Trophoblast cell (in vitro differentiated cells and primary cell): ENCODE results near the gene TADA3.

Source experiments
- DNase-seq, 2 donors: peaks; one replicate each; pipeline ENCODE4 v3.0.0-alpha.2; 2016
- H2AFZ ChIP-seq: 2 replicates; pipeline ENCODE4 v1.6.1; 2013; ENCODE audit warnings: low read length, moderate library complexity, mild to moderate bottlenecking; ENCODE audit not compliant: insufficient read depth, poor library complexity
- H2AK5ac ChIP-seq: 2 replicates; pipeline ENCODE4 v1.6.1; 2013; ENCODE audit warnings: mild to moderate bottlenecking, low read length
- H2BK120ac ChIP-seq: 2 replicates; pipeline ENCODE4 v1.6.1; 2013; ENCODE audit warnings: low read length, mild to moderate bottlenecking, moderate library complexity; ENCODE audit not compliant: insufficient read depth, poor library complexity
- H2BK12ac ChIP-seq: 2 replicates; pipeline ENCODE4 v1.6.1; 2013; ENCODE audit warnings: mild to moderate bottlenecking, low read length, moderate library complexity
- H2BK5ac ChIP-seq: 2 replicates; pipeline ENCODE4 v1.6.1; 2013; ENCODE audit warnings: low read length, low read depth, moderate library complexity, mild to moderate bottlenecking; ENCODE audit not compliant: poor library complexity
- H3K14ac ChIP-seq: 2 replicates; pipeline ENCODE4 v1.6.1; 2013; ENCODE audit warnings: mild to moderate bottlenecking, low read length
- H3K18ac ChIP-seq: 2 replicates; pipeline ENCODE4 v1.6.1; 2013; ENCODE audit warnings: mild to moderate bottlenecking, low read length
- H3K23ac ChIP-seq: 2 replicates; pipeline ENCODE4 v1.6.1; 2013; ENCODE audit warnings: low read length
- H3K27ac ChIP-seq: 2 replicates; pipeline ENCODE4 v1.5.1; 2013; ENCODE audit warnings: low read depth, mild to moderate bottlenecking, inconsistent platforms, low read length, moderate library complexity
- H3K27me3 ChIP-seq: 2 replicates; pipeline ENCODE4 v1.6.1; 2013; ENCODE audit warnings: inconsistent platforms, mild to moderate bottlenecking, low read length, moderate library complexity; ENCODE audit not compliant: insufficient read depth
- H3K36me3 ChIP-seq, 2 experiments: 1 replicate in 1 of 2; 2 replicates in 1 of 2; pipeline ENCODE4 v1.6.1; 2013; ENCODE audit warnings: low read length in 2 of 2, mild to moderate bottlenecking in 2 of 2, moderate library complexity in 1 of 2; ENCODE audit not compliant: insufficient read depth in 2 of 2, control insufficient read depth in 1 of 2
- H3K4ac ChIP-seq: 2 replicates; pipeline ENCODE4 v1.6.1; 2013; ENCODE audit warnings: low read depth, mild to moderate bottlenecking, low read length, moderate library complexity
- H3K4me1 ChIP-seq, 2 experiments: 1 replicate in 1 of 2; 2 replicates in 1 of 2; pipeline ENCODE4 v1.6.1; 2013; ENCODE audit warnings: low read length in 2 of 2, mild to moderate bottlenecking in 2 of 2, moderate library complexity in 1 of 2; ENCODE audit not compliant: insufficient read depth in 2 of 2, control insufficient read depth in 1 of 2
- H3K4me2 ChIP-seq: 2 replicates; pipeline ENCODE4 v1.6.1; 2013; ENCODE audit warnings: inconsistent platforms, mild to moderate bottlenecking, low read length, moderate library complexity
- H3K4me3 ChIP-seq: 2 replicates; pipeline ENCODE4 v1.5.1; 2013; ENCODE audit warnings: mild to moderate bottlenecking, low read depth, low read length, inconsistent platforms
- H3K79me1 ChIP-seq: one replicate; pipeline ENCODE4 v1.6.1; 2013; ENCODE audit warnings: low read length
- H3K79me2 ChIP-seq: 2 replicates; pipeline ENCODE4 v1.6.1; 2013; ENCODE audit warnings: low read length, mild to moderate bottlenecking; ENCODE audit not compliant: control insufficient read depth, insufficient read depth, poor library complexity
- H3K9ac ChIP-seq: 2 replicates; pipeline ENCODE4 v1.6.1; 2013; ENCODE audit warnings: mild to moderate bottlenecking, low read length
- H3K9me3 ChIP-seq: 2 replicates; pipeline ENCODE4 v1.6.1; 2013; ENCODE audit warnings: low read depth, mild to moderate bottlenecking, control low read depth, inconsistent platforms, low read length; ENCODE audit not compliant: insufficient read depth
- H4K12ac ChIP-seq: 2 replicates; pipeline ENCODE4 v1.6.1; 2013; ENCODE audit warnings: low read depth, mild to moderate bottlenecking, low read length, moderate library complexity
- H4K8ac ChIP-seq: 2 replicates; pipeline ENCODE4 v1.6.1; 2013; ENCODE audit warnings: low read depth, mild to moderate bottlenecking, low read length, moderate library complexity
- H4K91ac ChIP-seq: one replicate; pipeline ENCODE4 v1.6.1; 2013; ENCODE audit warnings: low read depth, mild to moderate bottlenecking, low read length, moderate library complexity
- WGBS: extraction: QIAGEN DNeasy Blood & Tissue Kit; methylation state at CpG from one replicate; pipeline ENCODE4 v1.1.7; 2013; ENCODE audit warnings: missing lambda C conversion rate; ENCODE audit not compliant: insufficient read length, insufficient coverage; ENCODE audit errors: extremely low coverage; 5-methylcytosine and 5-hydroxymethylcytosine counted together

TADA3 gene

DNA sequence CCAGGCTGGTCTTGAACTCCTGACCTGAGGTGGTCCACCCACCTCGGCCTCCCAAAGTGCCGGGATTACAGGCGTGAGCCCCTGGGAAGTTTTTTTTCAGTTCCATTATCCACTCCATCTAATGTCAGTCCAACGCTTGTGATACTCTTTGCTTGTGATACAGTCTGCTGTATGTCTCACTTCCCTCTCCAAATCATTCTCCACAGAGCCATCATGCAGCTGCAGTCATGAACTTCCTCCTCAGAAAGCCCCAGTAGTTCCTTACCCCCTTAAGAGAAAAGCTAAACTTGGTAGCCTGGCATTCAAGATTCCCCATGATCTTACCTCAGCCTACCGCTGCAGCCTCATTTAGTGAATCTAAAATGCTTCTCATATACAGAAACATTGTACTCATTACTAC is 2.9 kb upstream of the TADA3 start:
- H3K4ac ChIP-seq, result peak overlapping the region; percentile 39
- H2BK12ac ChIP-seq, result no peak overlapping the region
- H3K9me3 ChIP-seq, result no peaks in the 10 kb centered on the region
- H3K23ac ChIP-seq, result no peak overlapping the region
- no peak overlapping the region for H2BK120ac ChIP-seq
- no peaks in the 10 kb centered on the region for H3K27me3 ChIP-seq
- peaks cover 3% of the 10 kb centered on the region in 2 experiments for H3K4me1 ChIP-seq
- H3K4me3 ChIP-seq, result no peak overlapping the region
- no peak overlapping the region for H3K14ac ChIP-seq
- H3K9ac ChIP-seq, result no peak overlapping the region
- H3K4me2 ChIP-seq, result no peak overlapping the region
- no peak overlapping the region for H2AK5ac ChIP-seq
- H3K79me1 ChIP-seq, result peaks cover 14% of the 10 kb centered on the region
- H2BK5ac ChIP-seq, result no peak overlapping the region
- no peak overlapping the region for H3K18ac ChIP-seq
- no CpG with 5 or more reads among the region's 5 CpGs for WGBS
- H4K12ac ChIP-seq, result no peak overlapping the region
- H4K8ac ChIP-seq, result no peak overlapping the region
- DNase-seq, result no peak
- no peak overlapping the region for H3K27ac ChIP-seq
- no peak overlapping the region for H4K91ac ChIP-seq
- peaks cover 12% of the 10 kb centered on the region for H3K79me2 ChIP-seq
- peaks cover 22 to 37% of the 10 kb centered on the region in 2 experiments for H3K36me3 ChIP-seq
- H2AFZ ChIP-seq, result no peak overlapping the region

DNA sequence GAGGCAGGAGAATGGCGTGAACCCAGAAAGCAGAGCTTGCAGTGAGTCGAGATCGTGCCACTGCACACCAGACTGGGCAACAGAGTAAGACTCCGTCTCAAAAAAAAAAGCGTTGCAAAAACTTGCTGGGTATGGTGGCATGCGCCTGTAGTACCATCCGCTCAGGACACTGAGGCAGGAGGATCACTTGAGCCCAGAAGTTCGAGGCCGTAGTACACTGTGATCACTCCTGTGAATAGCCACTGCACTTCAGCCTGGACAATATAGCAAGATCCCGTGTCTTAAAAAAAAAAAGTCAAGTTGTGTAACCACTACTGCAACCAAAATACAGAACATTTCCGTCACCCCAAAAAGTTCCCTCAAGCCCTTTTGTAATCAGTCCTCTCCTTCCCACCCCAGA is 2.1 kb upstream of the TADA3 start:
- Histone ChIP-seq H3K14ac (no peak overlapping the region), H4K8ac (no peak overlapping the region), H3K79me1 (peaks cover 14% of the 10 kb centered on the region), H3K4me3 (no peak overlapping the region), H3K9me3 (no peaks in the 10 kb centered on the region), H4K12ac (no peak overlapping the region), H3K36me3 (peaks cover 19 to 33% of the 10 kb centered on the region in 2 experiments), H2BK5ac (no peak overlapping the region), H2BK12ac (no peak overlapping the region), H3K4ac (peak overlapping the region; percentile 76), H3K9ac (no peak overlapping the region), H3K4me1 (peaks cover 3% of the 10 kb centered on the region in 2 experiments), H2AFZ (no peak overlapping the region), H3K79me2 (peaks cover 12% of the 10 kb centered on the region), H3K23ac (no peak overlapping the region), H3K4me2 (no peak overlapping the region), H3K18ac (no peak overlapping the region), H2BK120ac (no peak overlapping the region), H4K91ac (no peak overlapping the region), H2AK5ac (no peak overlapping the region), H3K27ac (no peak overlapping the region), H3K27me3 (no peaks in the 10 kb centered on the region)
- no CpG with 5 or more reads among the region's 11 CpGs for WGBS
- no peak for DNase-seq

DNA sequence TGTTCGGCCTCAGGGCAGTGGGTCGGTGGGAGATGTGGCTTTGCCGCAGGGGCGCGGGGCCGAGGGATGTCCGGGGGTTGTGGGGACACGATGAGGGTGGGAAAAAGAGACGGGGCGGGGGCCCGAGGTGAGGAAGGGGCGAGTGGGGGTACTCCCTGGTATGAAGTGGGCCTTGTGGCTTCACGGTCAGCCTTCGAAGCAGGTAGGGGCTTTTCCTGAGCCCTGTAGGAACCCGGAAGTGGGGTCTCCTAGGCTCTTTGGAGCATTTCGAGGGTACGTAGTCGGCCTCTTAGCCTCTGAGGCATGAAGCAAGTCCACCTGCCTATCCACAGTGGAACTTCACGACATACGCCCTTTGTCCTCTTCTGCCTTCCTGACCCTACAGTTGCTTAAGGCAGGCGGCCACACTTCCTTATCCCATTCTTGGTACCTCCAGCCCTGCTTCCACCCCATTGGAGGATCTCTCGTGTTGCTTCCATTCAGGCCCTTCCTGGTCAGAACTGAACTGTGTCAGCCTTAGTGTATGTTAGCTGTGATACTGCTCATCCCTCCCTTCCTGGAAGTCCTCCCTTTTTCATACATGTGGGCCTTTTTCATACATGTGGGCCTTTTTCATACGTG is 998 bp upstream of the TADA3 start:
- Histone ChIP-seq H4K8ac (peak overlapping the region; percentile 88), H2BK5ac (peak overlapping the region; percentile 55), H3K4me3 (peak overlapping the region; percentile 93), H4K91ac (peak overlapping the region; percentile 95), H2BK12ac (no peak overlapping the region), H3K9ac (peak overlapping the region; percentile 89), H2AFZ (peak overlapping the region; percentile 58), H3K36me3 (peaks cover 17 to 33% of the 10 kb centered on the region in 2 experiments), H3K18ac (peak overlapping the region; percentile 60), H4K12ac (peak overlapping the region; percentile 85), H3K79me1 (peaks cover 14% of the 10 kb centered on the region), H3K4me2 (peak overlapping the region; percentile 72), H3K9me3 (no peaks in the 10 kb centered on the region), H3K27me3 (no peaks in the 10 kb centered on the region), H3K4me1 (peaks cover 3% of the 10 kb centered on the region in 2 experiments), H3K27ac (peak overlapping the region; percentile 89), H3K4ac (peak overlapping the region; percentile 42), H2AK5ac (peak overlapping the region; percentile 61), H3K23ac (no peak overlapping the region), H3K14ac (peak overlapping the region; percentile 93), H3K79me2 (peaks cover 12% of the 10 kb centered on the region), H2BK120ac (peak overlapping the region; percentile 87)
- WGBS, result no CpG with 5 or more reads among the region's 23 CpGs
- DNase-seq, result peak; percentile 81 to 88

DNA sequence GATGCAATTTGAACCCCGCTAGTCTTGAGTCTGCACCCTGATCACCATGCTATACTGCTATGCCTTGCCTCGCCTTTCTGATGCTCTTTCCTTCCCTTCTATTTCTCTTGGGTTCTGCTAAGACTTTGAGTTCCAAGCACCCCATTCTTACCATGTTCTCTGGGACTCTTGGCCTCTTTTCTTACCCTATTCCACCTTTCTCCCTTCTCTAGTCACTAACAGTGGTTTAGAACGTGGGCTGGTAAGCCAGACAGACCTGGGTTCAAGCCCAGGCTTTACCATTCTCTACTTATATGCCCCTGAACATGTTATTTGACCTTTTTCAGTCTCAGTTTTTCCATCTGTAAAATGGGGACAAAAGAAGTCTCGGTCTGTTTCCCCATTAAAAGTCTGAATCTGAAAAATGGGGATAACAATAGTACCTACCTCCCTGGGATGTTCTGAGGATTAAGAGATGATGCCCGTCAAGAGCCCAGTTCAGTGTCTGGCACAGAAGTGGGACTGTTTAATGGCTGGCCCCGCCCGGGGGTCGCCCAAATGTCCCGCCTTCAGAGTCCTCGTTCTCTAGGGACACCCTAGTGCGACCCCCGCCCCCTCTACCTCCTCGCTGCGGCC is 376 bp downstream of the TADA3 start:
- Histone ChIP-seq H2AFZ (no peak overlapping the region), H3K36me3 (peaks cover 16 to 30% of the 10 kb centered on the region in 2 experiments)
- no CpG with 5 or more reads among the region's 14 CpGs for WGBS

More for the DNA sequence above, 376 bp downstream of the TADA3 start:
- H2AK5ac ChIP-seq, result peak overlapping the region; percentile 31
- H3K14ac ChIP-seq, result peak overlapping the region; percentile 32
- peak overlapping the region; percentile 6 for H4K12ac ChIP-seq
- peak overlapping the region; percentile 6 for H2BK120ac ChIP-seq
- peak overlapping the region; percentile 61 for H3K4me2 ChIP-seq
- no peak overlapping the region for H3K18ac ChIP-seq
- peak overlapping the region; percentile 95 for H4K91ac ChIP-seq
- H3K79me1 ChIP-seq, result peaks cover 14% of the 10 kb centered on the region
- H2BK5ac ChIP-seq, result peak overlapping the region; percentile 96
- H3K27me3 ChIP-seq, result no peaks in the 10 kb centered on the region
- peak overlapping the region; percentile 89 for H3K27ac ChIP-seq
- H3K79me2 ChIP-seq, result peaks cover 12% of the 10 kb centered on the region
- H3K4me3 ChIP-seq, result peak overlapping the region; percentile 93
- no peak overlapping the region for H3K23ac ChIP-seq
- H3K4me1 ChIP-seq, result peaks cover 3% of the 10 kb centered on the region in 2 experiments
- H4K8ac ChIP-seq, result peak overlapping the region; percentile 91
- H3K9me3 ChIP-seq, result no peaks in the 10 kb centered on the region
- peak overlapping the region; percentile 67 for H3K9ac ChIP-seq
- no peak overlapping the region for H3K4ac ChIP-seq
- DNase-seq, result no peak
- no peak overlapping the region for H2BK12ac ChIP-seq
